Activated T-cell treated with anti-CD3 and anti-CD28 coated beads, Interleukin-2, amount 50 U/mL, for 24 hours (primary cell): ENCODE measurements around the gene SUGCT.

Experiments used
- DNase-seq: peaks from one replicate; pipeline ENCODE4 v3.0.0-alpha.2; 2020
- H3K27ac Mint-ChIP-seq: 2 replicates; pipeline ENCODE4 v1.8.0; 2020; ENCODE audit warnings: mild to moderate bottlenecking, mixed read lengths
- H3K27me3 Mint-ChIP-seq: 2 replicates; pipeline ENCODE4 v1.8.0; 2020; ENCODE audit warnings: mixed read lengths
- H3K36me3 Mint-ChIP-seq: 2 replicates; pipeline ENCODE4 v1.8.0; 2020; ENCODE audit warnings: low read depth, mixed read lengths
- H3K4me1 Mint-ChIP-seq: 2 replicates; pipeline ENCODE4 v1.8.0; 2020; ENCODE audit warnings: low read depth, mixed read lengths
- H3K4me3 Mint-ChIP-seq: 2 replicates; pipeline ENCODE4 v1.8.0; 2020; ENCODE audit warnings: mild to moderate bottlenecking, moderate library complexity, mixed read lengths
- H3K9me3 Mint-ChIP-seq: 2 replicates; pipeline ENCODE4 v1.8.0; 2020; ENCODE audit warnings: mixed read lengths

The SUGCT gene

GRCh38 chr7:40899636-40900507, 765.1 kb downstream of the SUGCT start:
- no peaks in the 10 kb centered on the region for H3K27me3 Mint-ChIP-seq
- DNase-seq: no peak
- H3K36me3 Mint-ChIP-seq: no peaks in the 10 kb centered on the region
- H3K9me3 Mint-ChIP-seq: peaks cover 16% of the 10 kb centered on the region
- no peak overlapping the region for H3K4me3 Mint-ChIP-seq
- H3K27ac Mint-ChIP-seq: no peak overlapping the region
- H3K4me1 Mint-ChIP-seq: no peaks in the 10 kb centered on the region

- Mint-ChIP-seq H3K27me3 (no peaks in the 10 kb centered on the region), H3K36me3 (no peaks in the 10 kb centered on the region), H3K4me1 (no peaks in the 10 kb centered on the region), H3K9me3 (peaks cover 6% of the 10 kb centered on the region), H3K4me3 (no peak overlapping the region), H3K27ac (no peak overlapping the region)
- no peak for DNase-seq
Measured at GRCh38 chr7:40903872-40904271, 769.1 kb downstream of the SUGCT start.

GRCh38 chr7:40907286-40907685, 772.5 kb downstream of the SUGCT start:
- no peak for DNase-seq
- Mint-ChIP-seq H3K9me3 (no peaks in the 10 kb centered on the region), H3K27me3 (no peaks in the 10 kb centered on the region), H3K4me1 (no peaks in the 10 kb centered on the region), H3K4me3 (no peak overlapping the region), H3K36me3 (no peaks in the 10 kb centered on the region), H3K27ac (no peak overlapping the region)

GRCh38 chr7:40909346-40909980, 774.7 kb downstream of the SUGCT start:
- peaks cover 4% of the 10 kb centered on the region for H3K9me3 Mint-ChIP-seq
- no peak for DNase-seq
- no peak overlapping the region for H3K4me3 Mint-ChIP-seq
- H3K27ac Mint-ChIP-seq: no peak overlapping the region
- H3K36me3 Mint-ChIP-seq: no peaks in the 10 kb centered on the region
- H3K27me3 Mint-ChIP-seq: no peaks in the 10 kb centered on the region
- no peaks in the 10 kb centered on the region for H3K4me1 Mint-ChIP-seq
